GM12878 (cell line): ENCODE results near the gene NSUN2. TPM values are rescaled to one million over a fixed set of nuclear protein-coding genes. Genes with fewer than 3 reads are reported as not detected.
A peak's percentile ranks its signal among the peaks of the same experiment; 100 is the strongest.

ENCODE experiments used
- ATAC-seq: fragments of 200-7000 bp; cut with Tn5 transposase; 3 replicates; pipeline ENCODE4 v1.9.1; 2020; ENCODE audit warnings: mild to moderate bottlenecking, moderate library complexity
- BruUV-seq: library from RNA; stranded (reverse); fragments of 400-500 nt; replicated peaks from 2 replicates; lab custom pipeline; 2021; lab: Mats Ljungman, UMichigan
- CTCF ChIA-PET: fragments of 300-600 bp; sonication (Branson Sonifier 250); formaldehyde crosslinking; extraction: SDS; loops from one replicate; lab custom pipeline; 2021; ENCODE audit warnings: inconsistent platforms; lab: Yijun Ruan, JAX
- POLR2A ChIA-PET: fragments of 350-600 bp; formaldehyde crosslinking; extraction: SDS; loops from one replicate; lab custom pipeline; 2021; ENCODE audit warnings: inconsistent platforms; lab: Charles Lee
- RAD21 ChIA-PET: fragments of 300-600 bp; sonication (Branson Sonifier 250); formaldehyde crosslinking; loops from one replicate; lab custom pipeline; 2023; ENCODE audit warnings: antibody characterized with exemption; ENCODE audit not compliant: unreplicated experiment; lab: Charles Lee
- SMC1A ChIA-PET: fragments of 300-600 bp; sonication (Branson Sonifier 250); formaldehyde crosslinking; loops from one replicate; lab custom pipeline; 2023; ENCODE audit not compliant: unreplicated experiment, uncharacterized antibody; lab: Charles Lee
- DNase-seq: peaks from one replicate; pipeline ENCODE4 v3.0.0-alpha.2; 2011; ENCODE audit warnings: low read depth, low spot score
- FAIRE-seq: peaks from 3 replicates; lab custom pipeline; 2011; peaks lifted over from hg19 to GRCh38; lab: Jason Lieb, UNC
- H2AFZ ChIP-seq: 2 replicates; pipeline ENCODE4 v1.6.0; 2011; ENCODE audit warnings: low read depth, low read length, control low read depth; ENCODE audit not compliant: control insufficient read depth
- H3K27ac ChIP-seq: 2 replicates; pipeline ENCODE4 v1.5.1; 2011; ENCODE audit warnings: control low read depth; ENCODE audit not compliant: control insufficient read depth, insufficient read depth
- H3K27me3 ChIP-seq, 2 experiments: replicated peaks in 1 of 2; 2 replicates each; pipeline versions ENCODE4 v1.6.0 to v1.6.1; 2011; ENCODE audit warnings: low read length in 1 of 2; ENCODE audit not compliant: control insufficient read depth in 2 of 2, insufficient read depth in 2 of 2
- H3K36me3 ChIP-seq, 2 experiments: 2 replicates each; pipeline ENCODE4 v1.5.1; 2011; ENCODE audit warnings: low read length in 1 of 2; ENCODE audit not compliant: control insufficient read depth in 2 of 2, insufficient read depth in 2 of 2
- H3K4me1 ChIP-seq: 2 replicates; pipeline ENCODE4 v1.6.1; 2011; ENCODE audit warnings: mild to moderate bottlenecking, low read length, moderate library complexity, mixed read lengths; ENCODE audit not compliant: control insufficient read depth, insufficient read depth
- H3K4me2 ChIP-seq: 2 replicates; pipeline ENCODE4 v1.6.0; 2011; ENCODE audit warnings: control low read depth; ENCODE audit not compliant: control insufficient read depth, insufficient read depth
- H3K4me3 ChIP-seq: fragments of 200-600 bp; sonication (generic); 2 replicates; pipeline ENCODE4 v1.5.1; 2016
- H3K79me2 ChIP-seq: 2 replicates; pipeline ENCODE4 v1.6.0; 2011; ENCODE audit warnings: low read length; ENCODE audit not compliant: control insufficient read depth, insufficient read depth
- H3K9ac ChIP-seq: 2 replicates; pipeline ENCODE4 v1.8.0; 2011; ENCODE audit warnings: low read length, control low read depth, mixed read lengths; ENCODE audit not compliant: control insufficient read depth, insufficient read depth
- H3K9me3 ChIP-seq: replicated peaks from 3 replicates; pipeline ENCODE4 v1.5.1; 2011; ENCODE audit warnings: mild to moderate bottlenecking, low read length; ENCODE audit not compliant: control insufficient read depth, insufficient read depth
- H4K20me1 ChIP-seq: 2 replicates; pipeline ENCODE4 v1.6.0; 2011; ENCODE audit not compliant: control insufficient read depth, insufficient read depth
- ESRRA ChIP-seq: IDR thresholded peaks from 2 replicates; pipeline ENCODE4 v1.6.1; 2012; ENCODE audit warnings: mild to moderate bottlenecking, low read length, improper control_type of control experiment
- HDAC2 ChIP-seq: fragments of 200-600 bp; sonication (generic); IDR thresholded peaks from 2 replicates; pipeline ENCODE4 v1.6.1; 2017
- IKZF1 ChIP-seq: fragments of 450-650 bp; conservative IDR thresholded peaks from 2 replicates; pipeline ENCODE4 v1.6.1; 2017; ENCODE audit warnings: antibody characterized with exemption, mild to moderate bottlenecking
- MEF2B ChIP-seq: fragments of 450-650 bp; IDR thresholded peaks from 2 replicates; pipeline ENCODE4 v1.6.1; 2018; ENCODE audit warnings: mild to moderate bottlenecking, moderate library complexity; ENCODE audit not compliant: partially characterized antibody, poor library complexity, severe bottlenecking
- MTA3 ChIP-seq: IDR thresholded peaks from 2 replicates; pipeline ENCODE4 v1.6.1; 2012; ENCODE audit warnings: low read length, inconsistent platforms, borderline replicate concordance
- NFIC ChIP-seq: IDR thresholded peaks from 2 replicates; pipeline ENCODE4 v1.6.1; 2012; ENCODE audit warnings: low read depth, mild to moderate bottlenecking, inconsistent platforms, low read length, moderate library complexity
- NRF1 ChIP-seq: conservative IDR thresholded peaks from 2 replicates; pipeline ENCODE4 v1.6.1; 2011; ENCODE audit warnings: mild to moderate bottlenecking, low read depth, low read length, improper control_type of control experiment
- POLR2AphosphoS2 ChIP-seq: IDR thresholded peaks from 2 replicates; pipeline ENCODE4 v1.6.1; 2011; ENCODE audit warnings: low read depth, mild to moderate bottlenecking, low read length, improper control_type of control experiment, moderate library complexity
- RAD51 ChIP-seq: fragments of 450-650 bp; IDR thresholded peaks from 2 replicates; pipeline ENCODE4 v1.6.1; 2016; ENCODE audit warnings: moderate library complexity, mild to moderate bottlenecking, inconsistent platforms
- SREBF1 ChIP-seq: IDR thresholded peaks from 2 replicates; pipeline ENCODE4 v1.6.1; 2012; ENCODE audit warnings: mild to moderate bottlenecking, low read length
- WGBS: methylation state at CpG from one replicate; pipeline ENCODE4 v1.1.6; 2016; ENCODE audit warnings: low lambda C conversion rate; ENCODE audit not compliant: insufficient replicate concordance, insufficient coverage; ENCODE audit errors: missing lambda C conversion rate; 5-methylcytosine and 5-hydroxymethylcytosine counted together
- in situ Hi-C: fragments of 300-500 bp; cut with MboI; formaldehyde crosslinking; loops from 9 replicates; pipeline ENCODE4 v1.14.3; 2018; ENCODE audit warnings: mixed read lengths
- intact Hi-C: fragments of 100-400 bp; cut with micrococcal nuclease; formaldehyde crosslinking; loops from one replicate; pipeline ENCODE4 v1.14.2; 2022; ENCODE audit not compliant: unreplicated experiment
- polyA plus RNA-seq, 11 experiments: library from polyadenylated mRNA; depleted of rRNA in 4 of 11; unstranded in 6 of 11; stranded (reverse) in 5 of 11; fragments of >200 nt; fragmentation: Nextera tagmentation in 4 of 11; fragmentation: Illumina TruSeq in 1 of 11; extraction: Ambion mirVana in 4 of 11; extraction: Trizol in 1 of 11; gene quantifications; 1 replicate in 1 of 11; 2 replicates in 10 of 11; pipeline versions ENCODE4 v1.2.1 to v1.2.3, GENCODE V29; 2011 to 2016; ENCODE audit warnings: inconsistent platforms in 2 of 11, missing spikeins in 2 of 11, low read depth in 1 of 11
- total RNA-seq, 4 experiments: library from RNA; depleted of rRNA in 3 of 4; stranded (reverse); fragments of >200 nt in 3 of 4; fragmentation: Illumina TruSeq in 1 of 4; extraction: Trizol in 1 of 4; gene quantifications; 2 replicates each; pipeline versions ENCODE4 v1.2.1 to v1.2.3, GENCODE V29; 2013 to 2021
- TF ChIP-seq, protein P1 (sequence below): IDR thresholded peaks from 2 replicates; pipeline ENCODE4 v1.6.1; 2011; ENCODE audit warnings: low read depth, mild to moderate bottlenecking, low read length, moderate library complexity, borderline replicate concordance; ENCODE audit errors: extremely low read depth
- TF ChIP-seq, protein P2 (sequence below): fragments of 450-650 bp; conservative IDR thresholded peaks from 2 replicates; pipeline ENCODE4 v1.6.1; 2017; ENCODE audit warnings: mild to moderate bottlenecking, moderate library complexity
- TF ChIP-seq, protein P3 (sequence below): fragments of 450-650 bp; formaldehyde crosslinking; IDR thresholded peaks from 2 replicates; pipeline ENCODE4 v1.5.0; 2022; ENCODE audit warnings: mild to moderate bottlenecking, missing genetic modification characterization
- TF ChIP-seq, protein P4 (sequence below): fragments of 450-650 bp; IDR thresholded peaks from 2 replicates; pipeline ENCODE4 v1.6.1; 2017; ENCODE audit warnings: mild to moderate bottlenecking, moderate library complexity

NSUN2 gene
- total and polyA plus RNA-seq, 10 of the 15 experiments (the other 5 are each of a cell fraction or from before 2014, with no cell fraction given): 8.0 to 112 (median 91.1) TPM

DNA sequence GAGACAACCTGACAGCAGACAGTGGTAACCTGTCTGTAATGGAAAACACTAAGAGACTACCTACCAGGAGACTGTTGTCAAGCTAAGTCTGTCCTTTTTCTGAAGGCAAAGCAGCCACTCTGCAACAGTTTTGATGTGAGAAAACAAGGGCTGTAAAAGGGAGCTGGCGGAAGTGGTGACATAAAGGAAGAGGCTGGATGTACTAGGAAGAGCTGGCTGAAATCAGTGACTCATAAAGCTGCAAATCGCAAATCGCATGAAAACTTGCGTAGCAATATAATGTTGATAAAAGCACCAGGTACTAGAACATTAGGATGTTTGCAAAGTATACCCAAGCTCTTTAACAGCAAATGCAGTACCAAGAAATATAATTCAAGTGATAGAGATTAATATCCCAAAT lies 1.4 kb downstream of the NSUN2 start:
- Histone ChIP-seq H3K27me3 (no peaks in the 10 kb centered on the region), H3K4me3 (peak overlapping the region; percentile 98; the same call in 1 of the 2 replicates), H4K20me1 (no peaks in the 10 kb centered on the region; the same call in 1 of the 2 replicates), H3K4me2 (peak overlapping the region; percentile 65), H3K9me3 (peaks cover 5% of the 10 kb centered on the region; the same call in 2 of the 3 replicates), H3K36me3 (peaks cover 2 to 27% of the 10 kb centered on the region in 2 experiments; a peak in 3 of 4 replicates), H3K4me1 (peaks cover 4% of the 10 kb centered on the region; the same call in 1 of the 2 replicates), H3K79me2 (peaks cover 61% of the 10 kb centered on the region), H3K9ac (peak overlapping the region; percentile 98), H3K27ac (no peak overlapping the region), H2AFZ (no peak overlapping the region)
- RAD21 ChIA-PET: interaction anchor here (0.7 to 4.4 kb wide), 2 partner anchors 98 to 113 kb away, joined by 3 to 32 read pairs; no protein-coding TSS in a partner anchor
- intact Hi-C loops (loop anchor here (5.0 kb wide), 1 partner anchor 144 kb away; no protein-coding TSS in a partner anchor), in situ Hi-C loops (loop anchor here (5.0 kb wide), 1 partner anchor 106 kb away; no protein-coding TSS in a partner anchor)
- no TSS peak for BruUV-seq
- no peak for ATAC-seq
- CTCF ChIA-PET: interaction anchor here (0.7 to 2.8 kb wide), 2 partner anchors 22 to 114 kb away, joined by 3 to 19 read pairs; no protein-coding TSS in a partner anchor
- DNase-seq: no peak
- POLR2A ChIA-PET: no interaction called here
- SMC1A ChIA-PET: interaction anchor here (0.7 to 4.0 kb wide), 6 partner anchors 11 to 176 kb away, joined by 3 to 24 read pairs (median 12); no protein-coding TSS in a partner anchor
- 97% methylated on average over 4 of the region's 4 CpGs for WGBS
- FAIRE-seq: no peak
- TF ChIP-seq ESRRA: no peak
- TF ChIP-seq, protein P1, sequence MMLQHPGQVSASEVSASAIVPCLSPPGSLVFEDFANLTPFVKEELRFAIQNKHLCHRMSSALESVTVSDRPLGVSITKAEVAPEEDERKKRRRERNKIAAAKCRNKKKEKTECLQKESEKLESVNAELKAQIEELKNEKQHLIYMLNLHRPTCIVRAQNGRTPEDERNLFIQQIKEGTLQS: no peak
- TF ChIP-seq MEF2B: no peak
- no peak for TF ChIP-seq SREBF1
- TF ChIP-seq MTA3: no peak
- TF ChIP-seq, protein P2, sequence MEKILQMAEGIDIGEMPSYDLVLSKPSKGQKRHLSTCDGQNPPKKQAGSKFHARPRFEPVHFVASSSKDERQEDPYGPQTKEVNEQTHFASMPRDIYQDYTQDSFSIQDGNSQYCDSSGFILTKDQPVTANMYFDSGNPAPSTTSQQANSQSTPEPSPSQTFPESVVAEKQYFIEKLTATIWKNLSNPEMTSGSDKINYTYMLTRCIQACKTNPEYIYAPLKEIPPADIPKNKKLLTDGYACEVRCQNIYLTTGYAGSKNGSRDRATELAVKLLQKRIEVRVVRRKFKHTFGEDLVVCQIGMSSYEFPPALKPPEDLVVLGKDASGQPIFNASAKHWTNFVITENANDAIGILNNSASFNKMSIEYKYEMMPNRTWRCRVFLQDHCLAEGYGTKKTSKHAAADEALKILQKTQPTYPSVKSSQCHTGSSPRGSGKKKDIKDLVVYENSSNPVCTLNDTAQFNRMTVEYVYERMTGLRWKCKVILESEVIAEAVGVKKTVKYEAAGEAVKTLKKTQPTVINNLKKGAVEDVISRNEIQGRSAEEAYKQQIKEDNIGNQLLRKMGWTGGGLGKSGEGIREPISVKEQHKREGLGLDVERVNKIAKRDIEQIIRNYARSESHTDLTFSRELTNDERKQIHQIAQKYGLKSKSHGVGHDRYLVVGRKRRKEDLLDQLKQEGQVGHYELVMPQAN: no peak
- no peak for TF ChIP-seq IKZF1
- TF ChIP-seq NRF1: no peak
- TF ChIP-seq, protein P3, sequence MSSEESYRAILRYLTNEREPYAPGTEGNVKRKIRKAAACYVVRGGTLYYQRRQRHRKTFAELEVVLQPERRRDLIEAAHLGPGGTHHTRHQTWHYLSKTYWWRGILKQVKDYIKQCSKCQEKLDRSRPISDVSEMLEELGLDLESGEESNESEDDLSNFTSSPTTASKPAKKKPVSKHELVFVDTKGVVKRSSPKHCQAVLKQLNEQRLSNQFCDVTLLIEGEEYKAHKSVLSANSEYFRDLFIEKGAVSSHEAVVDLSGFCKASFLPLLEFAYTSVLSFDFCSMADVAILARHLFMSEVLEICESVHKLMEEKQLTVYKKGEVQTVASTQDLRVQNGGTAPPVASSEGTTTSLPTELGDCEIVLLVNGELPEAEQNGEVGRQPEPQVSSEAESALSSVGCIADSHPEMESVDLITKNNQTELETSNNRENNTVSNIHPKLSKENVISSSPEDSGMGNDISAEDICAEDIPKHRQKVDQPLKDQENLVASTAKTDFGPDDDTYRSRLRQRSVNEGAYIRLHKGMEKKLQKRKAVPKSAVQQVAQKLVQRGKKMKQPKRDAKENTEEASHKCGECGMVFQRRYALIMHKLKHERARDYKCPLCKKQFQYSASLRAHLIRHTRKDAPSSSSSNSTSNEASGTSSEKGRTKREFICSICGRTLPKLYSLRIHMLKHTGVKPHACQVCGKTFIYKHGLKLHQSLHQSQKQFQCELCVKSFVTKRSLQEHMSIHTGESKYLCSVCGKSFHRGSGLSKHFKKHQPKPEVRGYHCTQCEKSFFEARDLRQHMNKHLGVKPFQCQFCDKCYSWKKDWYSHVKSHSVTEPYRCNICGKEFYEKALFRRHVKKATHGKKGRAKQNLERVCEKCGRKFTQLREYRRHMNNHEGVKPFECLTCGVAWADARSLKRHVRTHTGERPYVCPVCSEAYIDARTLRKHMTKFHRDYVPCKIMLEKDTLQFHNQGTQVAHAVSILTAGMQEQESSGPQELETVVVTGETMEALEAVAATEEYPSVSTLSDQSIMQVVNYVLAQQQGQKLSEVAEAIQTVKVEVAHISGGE (CRISPR knock-in tag): no peak
- no peak for TF ChIP-seq POLR2AphosphoS2
- TF ChIP-seq RAD51: no peak
- TF ChIP-seq, protein P4, sequence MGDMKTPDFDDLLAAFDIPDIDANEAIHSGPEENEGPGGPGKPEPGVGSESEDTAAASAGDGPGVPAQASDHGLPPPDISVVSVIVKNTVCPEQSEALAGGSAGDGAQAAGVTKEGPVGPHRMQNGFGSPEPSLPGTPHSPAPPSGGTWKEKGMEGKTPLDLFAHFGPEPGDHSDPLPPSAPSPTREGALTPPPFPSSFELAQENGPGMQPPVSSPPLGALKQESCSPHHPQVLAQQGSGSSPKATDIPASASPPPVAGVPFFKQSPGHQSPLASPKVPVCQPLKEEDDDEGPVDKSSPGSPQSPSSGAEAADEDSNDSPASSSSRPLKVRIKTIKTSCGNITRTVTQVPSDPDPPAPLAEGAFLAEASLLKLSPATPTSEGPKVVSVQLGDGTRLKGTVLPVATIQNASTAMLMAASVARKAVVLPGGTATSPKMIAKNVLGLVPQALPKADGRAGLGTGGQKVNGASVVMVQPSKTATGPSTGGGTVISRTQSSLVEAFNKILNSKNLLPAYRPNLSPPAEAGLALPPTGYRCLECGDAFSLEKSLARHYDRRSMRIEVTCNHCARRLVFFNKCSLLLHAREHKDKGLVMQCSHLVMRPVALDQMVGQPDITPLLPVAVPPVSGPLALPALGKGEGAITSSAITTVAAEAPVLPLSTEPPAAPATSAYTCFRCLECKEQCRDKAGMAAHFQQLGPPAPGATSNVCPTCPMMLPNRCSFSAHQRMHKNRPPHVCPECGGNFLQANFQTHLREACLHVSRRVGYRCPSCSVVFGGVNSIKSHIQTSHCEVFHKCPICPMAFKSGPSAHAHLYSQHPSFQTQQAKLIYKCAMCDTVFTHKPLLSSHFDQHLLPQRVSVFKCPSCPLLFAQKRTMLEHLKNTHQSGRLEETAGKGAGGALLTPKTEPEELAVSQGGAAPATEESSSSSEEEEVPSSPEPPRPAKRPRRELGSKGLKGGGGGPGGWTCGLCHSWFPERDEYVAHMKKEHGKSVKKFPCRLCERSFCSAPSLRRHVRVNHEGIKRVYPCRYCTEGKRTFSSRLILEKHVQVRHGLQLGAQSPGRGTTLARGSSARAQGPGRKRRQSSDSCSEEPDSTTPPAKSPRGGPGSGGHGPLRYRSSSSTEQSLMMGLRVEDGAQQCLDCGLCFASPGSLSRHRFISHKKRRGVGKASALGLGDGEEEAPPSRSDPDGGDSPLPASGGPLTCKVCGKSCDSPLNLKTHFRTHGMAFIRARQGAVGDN: no peak
- TF ChIP-seq HDAC2: no peak
- no peak for TF ChIP-seq NFIC
